ENCODE results near the gene ERC2. TPM values are rescaled to one million over a fixed set of nuclear protein-coding genes. Genes with fewer than 3 reads are reported as not detected.

Gene ERC2
- total and polyA plus RNA-seq, 2 of the 8 experiments (the other 6 are each of a cell fraction or from before 2014, with no cell fraction given): 16.4 to 22.8 TPM

DNA sequence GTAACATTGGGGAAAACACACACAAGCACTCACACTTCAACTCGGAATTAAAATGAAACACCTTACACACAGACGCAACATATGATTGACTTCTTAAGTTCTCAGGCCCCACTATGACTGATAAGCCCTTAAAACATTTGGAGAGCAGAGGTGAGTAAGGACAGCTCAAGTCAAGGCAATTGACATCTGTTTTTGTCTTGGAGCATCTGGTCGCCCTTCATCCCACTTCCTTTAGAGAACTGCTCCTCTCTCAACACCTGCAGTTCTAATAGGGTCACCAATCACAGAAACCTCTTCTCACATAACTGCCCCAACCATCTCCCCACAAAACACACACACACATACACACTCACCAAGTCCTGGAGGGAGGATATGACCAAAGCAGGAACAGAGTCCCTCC lies 43.4 kb downstream of the ERC2 start:
- Histone ChIP-seq H3K4ac (replicated peaks; ENCODE audit: insufficient read length, low read depth, low read length) (no peak overlapping the region), H3K23me2 (ENCODE audit: low read depth, low read length) (no peaks in the 10 kb centered on the region), H4K5ac (ENCODE audit: insufficient read length, low read depth, low read length) (no peak overlapping the region), H3K9ac (replicated peaks in 1 of 4; ENCODE audit: extremely low read depth in 1 of 4, low read depth in 3 of 4, low read length in 3 of 4) (no peak overlapping the region), H3K4me2 (ENCODE audit: insufficient read depth in 1 of 2, low read depth in 2 of 2, low read length in 2 of 2) (no peak overlapping the region), H2BK12ac (ENCODE audit: low read depth, low read length) (no peak overlapping the region), H3K27me3 (replicated peaks in 1 of 4; ENCODE audit: control insufficient read depth in 3 of 4, extremely low read depth in 1 of 4, insufficient read depth in 3 of 4, low read length in 3 of 4) (no peaks in the 10 kb centered on the region), H3K14ac (ENCODE audit: insufficient read length) (no peak overlapping the region), H2AK5ac (ENCODE audit: low read depth, low read length) (no peak overlapping the region), H2BK120ac (replicated peaks; ENCODE audit: low read depth, low read length) (no peak overlapping the region), H2BK15ac (ENCODE audit: low read length) (no peak overlapping the region), H3K79me1 (ENCODE audit: low read depth, low read length) (no peaks in the 10 kb centered on the region), H3K9me3 (ENCODE audit: insufficient read depth in 2 of 2, low read depth in 1 of 2, low read length in 1 of 2) (no peaks in the 10 kb centered on the region), H3K23ac (ENCODE audit: insufficient read length) (no peak overlapping the region), H4K8ac (ENCODE audit: extremely low read depth, insufficient read depth, low read length) (no peak overlapping the region), H3K18ac (ENCODE audit: extremely low read depth, low read length) (no peak overlapping the region), H3K4me1 (replicated peaks in 1 of 4; ENCODE audit: control insufficient read depth in 3 of 4, insufficient read depth in 4 of 4, low read length in 3 of 4) (peaks cover 0 to 9% (median 0%) of the 10 kb centered on the region in 4 experiments; a peak in 1 of 7 replicates), H3K27ac (ENCODE audit: low read depth, low read length) (no peak overlapping the region), H2BK20ac (ENCODE audit: low read length) (no peak overlapping the region), H3K4me3 (ENCODE audit: extremely low read depth in 1 of 4, insufficient read depth in 2 of 4, low read depth in 3 of 4, low read length in 4 of 4) (no peak overlapping the region), H3K56ac (replicated peaks; ENCODE audit: insufficient read length, low read depth, low read length) (no peak overlapping the region), H3K79me2 (ENCODE audit: control insufficient read depth in 1 of 2, insufficient read depth in 2 of 2, low read length in 2 of 2) (no peaks in the 10 kb centered on the region), H4K20me1 (replicated peaks in 1 of 2; ENCODE audit: control insufficient read depth in 1 of 2, insufficient read depth in 2 of 2, low read length in 2 of 2) (no peaks in the 10 kb centered on the region), H2BK5ac (ENCODE audit: low read depth, low read length) (no peak overlapping the region), H3K36me3 (ENCODE audit: control insufficient read depth in 2 of 4, insufficient read depth in 4 of 4, low read length in 3 of 4) (peaks cover 0 to 5% (median 1%) of the 10 kb centered on the region in 4 experiments; a peak in 4 of 8 replicates), H4K91ac (replicated peaks; ENCODE audit: insufficient read length, low read length) (no peak overlapping the region), H2AFZ (ENCODE audit: low read length) (no peak overlapping the region)
- FAIRE-seq (no peak), DNase-seq (ENCODE audit: low read depth in 1 of 2, low spot score in 2 of 2) (no peak)
- ChIA-PET CTCF (ENCODE audit: partially characterized antibody) (interaction anchor here (0.7 to 4.1 kb wide), 6 partner anchors 10 to 84 kb away, joined by 3 to 17 read pairs (median 4); no protein-coding TSS in a partner anchor), POLR2A (ENCODE audit: partially characterized antibody) (no interaction called here)
- 80% methylated on average over 3 of the region's 3 CpGs; no CpG with 5 or more reads in 1 of the 2 experiments for WGBS, 2 experiments (ENCODE audit: extremely low coverage in 1 of 2, insufficient coverage in 1 of 2, insufficient read length in 1 of 2, insufficient replicate concordance in 2 of 2, low coverage in 1 of 2, low lambda C conversion rate in 2 of 2, missing lambda C conversion rate in 1 of 2)
- no peak for TF ChIP-seq KDM4A (IDR thresholded peaks at IDR 0.05; ENCODE audit: low read depth, low read length, severe bottlenecking)
- no peak for TF ChIP-seq BCL11A (IDR thresholded peaks at IDR 0.05; ENCODE audit: low read depth in 2 of 2, low read length in 2 of 2)
- TF ChIP-seq SAP30 (IDR thresholded peaks at IDR 0.05; ENCODE audit: insufficient read depth, insufficient replicate concordance, low read length): no peak
- TF ChIP-seq NANOG (IDR thresholded peaks at IDR 0.05; ENCODE audit: insufficient read depth, low read depth, low read length, poor library complexity, severe bottlenecking): no peak
- TF ChIP-seq SP1 (IDR thresholded peaks at IDR 0.05; ENCODE audit: low read depth, low read length): no peak
- TF ChIP-seq SUZ12 (IDR thresholded peaks at IDR 0.05; ENCODE audit: low read length): no peak
- no peak for TF ChIP-seq GABPA (IDR thresholded peaks at IDR 0.05; ENCODE audit: borderline replicate concordance, insufficient read depth, low read length)
- no peak for TF ChIP-seq SRF (IDR thresholded peaks at IDR 0.05; ENCODE audit: low read depth, low read length)
- no peak for TF ChIP-seq NRF1 (IDR thresholded peaks at IDR 0.05; ENCODE audit: low read depth, low read length)
- TF ChIP-seq, protein P1, sequence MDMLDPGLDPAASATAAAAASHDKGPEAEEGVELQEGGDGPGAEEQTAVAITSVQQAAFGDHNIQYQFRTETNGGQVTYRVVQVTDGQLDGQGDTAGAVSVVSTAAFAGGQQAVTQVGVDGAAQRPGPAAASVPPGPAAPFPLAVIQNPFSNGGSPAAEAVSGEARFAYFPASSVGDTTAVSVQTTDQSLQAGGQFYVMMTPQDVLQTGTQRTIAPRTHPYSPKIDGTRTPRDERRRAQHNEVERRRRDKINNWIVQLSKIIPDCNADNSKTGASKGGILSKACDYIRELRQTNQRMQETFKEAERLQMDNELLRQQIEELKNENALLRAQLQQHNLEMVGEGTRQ (IDR thresholded peaks at IDR 0.05; ENCODE audit: low read length): no peak
- no peak for TF ChIP-seq SIRT6 (IDR thresholded peaks at IDR 0.05; ENCODE audit: low read length)
- no peak for TF ChIP-seq BRCA1 (IDR thresholded peaks at IDR 0.05; ENCODE audit: low read depth, low read length)
- no peak for TF ChIP-seq RAD21 (IDR thresholded peaks at IDR 0.05 in 1 of 2, conservative IDR thresholded peaks at IDR 0.05 in 1 of 2; ENCODE audit: low read depth in 2 of 2, low read length in 2 of 2)

Data from H1 (cell line).